ENCODE results near the gene IL6R.
"Not testable (repeated sequence)": the region's sequence is repeated elsewhere in the genome, so short reads cannot be mapped to it uniquely, and the experiment has no call there.

Gene IL6R

DNA sequence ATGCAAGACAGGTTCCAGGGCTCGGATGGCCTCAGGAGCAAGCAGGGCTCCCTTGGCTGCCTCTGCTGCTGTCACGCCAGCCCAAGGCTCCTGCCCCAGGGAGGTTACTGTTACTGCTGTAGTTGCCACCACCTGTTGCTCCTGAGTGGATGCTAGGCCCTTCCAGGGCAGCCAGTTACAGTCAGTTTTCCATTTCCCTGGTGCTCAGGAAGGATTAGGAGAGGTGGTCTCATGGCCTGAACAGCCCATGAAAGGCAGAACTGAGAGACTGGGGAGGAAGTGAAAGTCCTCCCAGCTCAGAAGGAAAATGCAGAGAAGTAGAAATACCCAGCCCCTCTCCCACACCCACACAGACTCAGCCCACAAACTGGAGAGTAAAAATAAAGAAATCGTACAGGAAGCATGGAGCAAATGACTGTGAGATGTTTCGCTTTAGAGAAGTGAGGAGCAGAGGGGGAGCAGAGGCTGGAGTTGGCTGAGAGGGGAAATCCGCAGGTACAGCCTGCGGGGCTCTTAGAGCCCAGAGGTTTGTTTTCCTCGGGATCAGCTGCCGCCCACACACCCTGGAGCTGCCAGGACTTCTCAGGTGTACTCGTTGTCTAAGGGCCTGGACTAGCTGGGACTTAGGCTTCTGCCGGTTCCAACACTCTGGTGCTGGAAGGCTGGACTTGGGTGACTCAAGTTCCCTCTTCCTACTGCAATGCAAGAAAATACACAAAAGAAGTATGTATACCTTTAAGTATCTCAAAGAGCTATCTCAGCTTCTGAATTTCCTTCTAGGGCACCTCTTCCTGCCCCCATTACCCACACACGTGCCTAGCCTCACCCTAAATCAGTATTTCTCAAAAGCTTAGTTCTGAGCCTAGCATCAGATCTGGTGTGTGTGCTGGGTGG lies 2.3 kb downstream of the IL6R start:
- DNase-seq: no peak

DNA sequence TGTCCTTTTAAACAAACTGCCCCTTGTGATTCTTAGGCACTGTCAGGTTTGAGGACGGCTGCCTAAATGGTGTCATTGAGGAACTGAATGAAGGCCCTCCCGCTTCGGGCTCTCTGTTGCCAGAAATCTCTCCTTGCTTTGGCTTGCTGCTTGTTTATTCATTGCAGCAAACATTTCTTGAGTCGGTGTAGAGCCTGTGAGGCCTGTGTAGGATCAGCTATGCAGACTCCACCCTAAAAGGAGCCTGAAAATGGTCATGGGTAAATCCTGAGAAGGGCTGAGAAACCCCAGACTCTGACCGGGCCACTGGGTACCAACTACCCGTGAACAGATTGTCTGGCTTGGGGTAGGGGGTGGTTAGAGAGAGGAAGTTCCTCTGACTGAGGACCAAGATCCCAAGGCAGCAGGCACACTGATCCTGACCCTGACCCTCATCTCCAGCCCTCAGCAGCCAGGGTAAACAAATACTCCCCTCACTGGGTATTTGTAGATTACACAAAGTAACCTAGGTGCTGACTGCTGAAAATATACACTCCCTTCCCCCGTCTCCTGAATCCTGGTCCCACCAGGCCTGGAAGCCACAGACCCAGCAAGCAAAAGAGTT lies 3.1 kb downstream of the IL6R start:
- DNase-seq: no peak

DNA sequence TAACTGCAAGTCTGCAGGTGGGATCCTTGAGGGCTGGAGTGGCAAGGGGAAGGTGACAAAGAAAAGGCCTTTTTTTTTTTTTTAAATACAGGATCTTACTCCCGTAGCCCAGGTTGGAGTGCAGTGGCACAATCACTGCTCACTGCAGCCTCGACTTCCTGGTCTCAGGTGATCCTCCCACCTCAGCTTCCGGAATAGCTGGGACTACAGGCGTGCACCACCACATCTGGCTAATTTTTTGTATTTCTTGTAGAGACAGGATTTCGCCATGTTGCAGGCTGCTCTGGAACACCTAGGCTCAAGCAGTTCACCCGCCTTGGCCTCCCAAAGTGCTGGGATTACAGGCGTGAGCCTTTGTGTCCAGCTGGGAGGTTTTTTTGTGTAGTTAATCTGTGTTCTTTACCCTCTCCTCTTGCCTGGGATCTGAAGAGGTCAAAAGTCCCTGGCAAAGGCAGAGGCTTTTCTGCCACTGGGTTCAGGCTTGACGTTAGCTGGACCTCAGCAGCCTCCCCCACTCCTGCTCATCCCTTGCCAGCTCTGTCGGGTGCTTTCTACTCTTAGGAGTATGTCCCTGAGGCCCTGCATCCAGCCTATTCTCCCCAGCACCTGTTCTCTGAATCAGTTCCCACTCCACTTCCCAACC lies 5.2 kb downstream of the IL6R start:
- no peak for DNase-seq

- DNase-seq: no peak
Observed at GRCh38 chr1:154411525-154411924, 6.4 kb downstream of the IL6R start.

DNA sequence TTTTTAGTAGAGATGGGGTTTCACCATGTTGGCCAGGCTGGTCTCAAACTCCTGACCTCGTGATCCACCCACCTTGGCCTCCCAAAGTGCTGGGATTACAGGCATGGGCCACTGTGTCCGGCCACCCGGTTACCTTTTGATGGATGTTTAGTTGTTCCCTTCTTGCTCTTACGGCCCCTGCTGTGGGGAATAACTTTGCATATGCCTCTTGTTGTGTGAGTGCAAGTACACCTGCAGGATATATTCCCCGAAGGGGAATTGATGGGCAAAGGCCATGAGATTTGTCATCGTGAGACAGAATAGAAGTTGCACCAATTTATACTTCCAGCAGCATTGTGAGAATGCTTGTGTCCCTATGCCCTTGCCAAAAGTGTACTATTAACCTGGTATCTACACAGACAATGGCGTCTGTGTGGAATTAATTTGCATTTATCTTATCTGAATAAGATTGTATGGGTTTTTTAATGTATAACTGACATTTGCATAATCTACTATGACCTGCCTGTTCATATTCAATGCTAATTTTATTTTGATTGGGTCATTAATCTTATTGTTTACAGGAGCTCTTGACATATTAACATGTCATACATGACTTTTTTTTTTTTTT lies 8.1 kb downstream of the IL6R start:
- DNase-seq: no peak

DNA sequence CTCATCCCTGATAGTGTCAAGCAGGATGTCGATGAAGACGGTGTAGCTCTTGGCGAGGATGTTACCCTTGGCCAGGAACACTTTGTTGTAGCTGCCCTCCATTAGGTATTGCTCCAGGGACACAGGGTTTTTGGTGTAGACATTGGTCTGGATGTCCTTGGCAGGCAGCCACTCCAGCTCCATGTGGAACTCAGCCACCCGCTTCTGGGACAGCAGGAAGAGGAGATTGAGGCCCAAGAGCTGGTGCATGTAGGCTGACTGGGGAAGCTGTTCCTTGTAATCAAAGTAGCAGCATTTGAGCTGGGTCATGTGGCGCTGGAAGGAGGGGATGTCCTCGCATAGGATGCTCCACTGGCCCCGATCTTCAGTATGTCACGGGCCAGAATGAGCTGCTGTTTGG lies 9.5 kb downstream of the IL6R start:
- no peak for DNase-seq

- no peak for DNase-seq
Observed at GRCh38 chr1:154416471-154417337, 11.6 kb downstream of the IL6R start.

DNA sequence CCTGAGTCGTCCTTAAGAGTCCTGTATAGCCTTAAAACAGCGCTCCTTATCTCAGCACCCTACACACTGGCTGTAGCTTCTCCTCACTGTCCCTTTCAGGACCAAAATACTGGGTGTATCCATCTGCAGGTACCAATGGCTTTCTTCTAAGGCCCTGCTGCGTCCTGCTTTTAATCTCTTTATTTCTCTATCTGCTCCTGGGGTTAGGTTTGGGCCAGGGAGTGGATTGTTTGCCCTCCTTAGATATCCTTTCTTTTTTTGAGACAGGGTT lies 12.1 kb downstream of the IL6R start:
- DNase-seq: no peak

DNA sequence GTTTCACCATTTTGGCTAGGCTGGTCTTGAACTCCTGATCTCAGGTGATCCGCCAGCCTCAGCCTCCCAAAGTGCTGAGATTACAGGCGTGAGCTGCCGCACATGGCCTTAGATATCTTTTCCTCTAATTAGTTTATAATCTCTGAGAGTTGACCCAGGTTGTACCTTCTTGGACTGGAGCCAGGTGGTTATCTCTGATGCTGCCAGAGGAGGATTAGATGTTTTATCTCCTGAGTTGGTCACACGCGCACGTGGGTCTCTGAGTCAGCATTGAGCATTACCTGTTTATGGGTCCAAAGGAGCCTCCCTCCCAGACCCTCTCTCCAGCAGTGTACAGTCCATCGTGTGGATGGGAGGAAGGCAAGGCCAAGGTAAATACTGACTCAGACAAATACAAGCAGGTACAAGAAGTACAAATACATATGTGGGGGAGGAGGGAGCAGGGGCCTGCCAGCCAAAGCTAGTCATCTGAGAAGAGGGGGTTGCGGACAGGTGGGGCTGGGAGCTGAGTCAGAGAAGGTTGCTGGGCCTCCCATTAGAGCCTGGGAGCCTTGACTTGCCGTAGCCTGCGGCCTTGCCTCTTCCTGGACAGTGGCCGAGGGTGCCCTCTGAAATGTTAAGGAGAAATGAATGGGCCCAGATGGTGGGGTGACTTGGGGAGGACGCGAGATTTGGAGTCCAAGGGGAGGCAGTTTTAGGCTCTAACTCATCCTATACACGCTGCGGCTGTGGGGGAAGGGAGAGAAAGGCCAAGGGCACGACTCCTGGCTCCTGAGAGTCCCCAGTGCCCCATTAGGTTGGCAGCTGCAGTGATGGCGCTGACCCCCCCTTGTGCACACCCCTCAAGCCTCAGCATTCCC lies 13.1 kb downstream of the IL6R start:
- peak; percentile 94 for DNase-seq

DNA sequence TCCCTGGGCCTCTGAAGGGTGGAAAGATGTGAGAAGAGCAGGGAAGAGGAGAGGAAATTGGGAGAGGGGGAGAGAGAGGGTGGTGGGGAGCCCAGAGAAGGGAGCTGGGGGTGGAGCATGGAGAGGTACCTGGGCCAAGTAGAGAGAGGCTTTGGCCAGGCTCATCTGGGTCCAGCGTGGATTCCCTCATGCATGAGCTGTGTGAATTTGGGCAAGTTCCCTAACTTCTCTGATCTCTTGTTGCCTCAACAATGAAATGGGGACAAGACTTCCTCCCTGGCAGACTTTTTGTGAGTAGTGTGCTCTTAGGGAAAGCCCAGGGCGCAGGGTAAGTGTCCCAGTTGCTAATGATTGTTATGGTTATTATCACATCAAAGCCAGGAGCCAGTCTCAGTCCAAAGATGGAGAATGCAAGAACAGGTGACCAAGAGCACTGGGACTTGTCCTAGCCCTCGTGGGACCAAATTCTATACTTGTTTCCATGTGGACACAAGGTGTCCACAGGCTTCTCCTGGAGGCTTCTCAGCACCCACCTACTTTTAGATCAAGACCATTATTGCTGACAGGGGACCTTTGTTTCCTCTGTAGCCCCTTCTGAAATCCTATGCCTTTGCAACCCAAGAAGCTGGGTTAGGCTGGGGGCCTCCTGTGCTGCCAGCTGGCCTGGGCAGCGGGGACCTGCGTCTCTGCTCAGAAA lies 13.9 kb downstream of the IL6R start:
- DNase-seq: no peak

- peak; percentile 75 for DNase-seq
Observed at GRCh38 chr1:154419620-154420571, 14.8 kb downstream of the IL6R start.

GRCh38 chr1:154420961-154421924 lies 16.1 kb downstream of the IL6R start:
- no peak for DNase-seq

GRCh38 chr1:154422049-154422448 lies 16.9 kb downstream of the IL6R start:
- DNase-seq: not testable (repeated sequence)

GRCh38 chr1:154422521-154422920 lies 17.4 kb downstream of the IL6R start:
- DNase-seq: no peak

DNA sequence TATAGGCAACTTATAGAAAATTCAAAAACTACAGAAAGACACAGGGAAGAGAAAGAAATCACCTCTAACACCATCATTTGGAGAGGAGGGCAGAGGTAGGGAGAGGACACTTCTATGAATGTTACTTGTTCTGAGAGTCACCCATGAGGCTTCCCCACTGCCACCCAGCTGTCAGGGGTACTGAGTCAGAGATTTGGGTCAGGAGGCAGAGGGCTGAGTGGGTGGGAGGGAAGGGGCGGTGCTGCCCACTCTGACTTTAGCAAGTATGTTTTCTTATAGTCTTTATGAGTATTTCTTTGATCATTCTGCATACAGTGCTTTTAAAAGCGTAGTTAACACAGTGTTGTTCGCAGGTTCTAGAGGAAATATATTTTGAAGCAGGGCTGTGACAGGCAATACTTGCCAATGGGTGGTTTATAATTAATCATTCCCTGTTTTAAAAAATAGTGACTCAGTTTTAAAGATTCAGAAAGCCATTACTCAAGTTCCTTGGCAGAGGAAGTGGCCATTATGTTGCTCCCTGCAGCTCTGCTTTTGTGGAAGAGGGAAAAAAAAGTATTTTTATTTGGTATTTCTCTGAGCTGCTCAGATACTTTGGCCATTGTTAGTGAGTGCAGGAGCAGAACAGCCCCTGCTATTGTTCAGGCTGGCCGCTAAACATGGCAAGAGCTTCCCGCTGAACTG lies 18.3 kb downstream of the IL6R start:
- DNase-seq: no peak

GRCh38 chr1:154423988-154424326 lies 18.8 kb downstream of the IL6R start:
- no peak for DNase-seq

DNA sequence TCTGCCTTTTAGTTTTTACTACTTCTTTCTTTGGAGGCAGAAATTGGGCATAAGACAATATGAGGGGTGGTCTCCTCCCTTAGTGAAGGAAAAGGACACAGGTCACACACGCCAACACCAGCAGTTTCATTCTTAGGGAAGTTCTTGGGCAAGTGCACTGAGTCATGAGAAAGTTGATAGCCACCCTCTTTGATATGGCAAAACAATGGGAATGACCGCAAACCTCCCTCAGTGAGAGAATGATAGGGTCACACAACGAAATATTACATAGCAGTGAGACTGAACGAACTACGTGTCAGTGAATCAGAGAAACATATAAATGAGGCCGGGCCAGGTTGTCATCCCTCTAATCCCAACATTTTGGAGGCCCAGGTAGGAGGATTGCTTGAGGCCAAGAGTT lies 20.0 kb downstream of the IL6R start:
- no peak for DNase-seq

All from NCI-H226 (cell line).